Measurements from ENCODE around the gene CLK2. TPM values are rescaled to one million over a fixed set of nuclear protein-coding genes. Genes with fewer than 3 reads are reported as not detected.
A peak's percentile ranks its signal among the peaks of the same experiment; 100 is the strongest.

The CLK2 gene
- total RNA-seq = 10 to 100 TPM; 69.8 to 82.3 TPM
- polyA plus RNA-seq (2013, experiment 1 of 2) = 84.9 TPM
- polyA plus RNA-seq (2013, experiment 2 of 2) = 71.3 TPM
- long read RNA-seq, experiment 1, partial matches to known transcripts = 7 of 24 reads
- long read RNA-seq, experiment 1, other reads (novel, unspliced or antisense) = 10 of 24 reads
- long read RNA-seq, experiment 2, transcript CLK2-201 (13 exons, 2,120 nt) = minor isoform, 6 of 126 reads
- long read RNA-seq, experiment 2, transcript CLK2-205 (12 exons, 1,885 nt) = minor isoform, 5 of 126 reads
- long read RNA-seq, experiment 2, transcript CLK2-203 (13 exons, 2,166 nt) = major isoform, 43 of 126 reads
- long read RNA-seq, experiment 2, transcript CLK2-202 (13 exons, 1,934 nt) = minor isoform, 23 of 126 reads
- long read RNA-seq, experiment 2, partial matches to known transcripts = 9 of 126 reads
- long read RNA-seq, experiment 2, other reads (novel, unspliced or antisense) = 40 of 126 reads
- long read RNA-seq, experiment 3, partial matches to known transcripts = 6 of 12 reads
- long read RNA-seq, experiment 3, other reads (novel, unspliced or antisense) = 5 of 12 reads
- long read RNA-seq, experiment 4, partial matches to known transcripts = 37 of 48 reads
- long read RNA-seq, experiment 4, other reads (novel, unspliced or antisense) = 7 of 48 reads

GRCh38 chr1:155273343-155274245, at the start of gene CLK2:
CLK2 (minus strand) TSS chr1:155273504; CDS start chr1:155270977, 2,527 bp downstream.
- peak within 1 kb of the TSS; percentile 87 for H3K4me3 Mint-ChIP-seq
- H3K36me3 Mint-ChIP-seq (ENCODE audit: low read depth) = peaks cover 36% of the 10 kb centered on the region
- H3K27me3 Mint-ChIP-seq (ENCODE audit: insufficient read depth) = peaks cover 4% of the 10 kb centered on the region
- no peak for TF ChIP-seq CTCF (conservative IDR thresholded peaks at IDR 0.05)
- WGBS, 2 experiments (ENCODE audit: insufficient coverage in 1 of 2, insufficient read length in 1 of 2) = 20 to 92% methylated on average over 7 to 61 of the region's 61 CpGs
- H3K27me3 ChIP-seq (ENCODE audit: control insufficient read depth, insufficient read depth, low read length, poor library complexity, severe bottlenecking) = no peaks in the 10 kb centered on the region
- peaks cover 16% of the 10 kb centered on the region for H3K4me1 Mint-ChIP-seq
- peaks cover 3% of the 10 kb centered on the region for H3K4me1 ChIP-seq (ENCODE audit: control insufficient read depth, insufficient read depth, low read length)
- H3K9me3 ChIP-seq (ENCODE audit: control insufficient read depth, low read length) = no peaks in the 10 kb centered on the region
- peak within 1 kb of the TSS; percentile 41 for H3K9ac ChIP-seq (ENCODE audit: extremely low read depth, low read length, poor library complexity, severe bottlenecking)
- peak; percentile 99 for DNase-seq
- H3K4me3 ChIP-seq (ENCODE audit: low read length) = peak within 1 kb of the TSS; percentile 91
- H3K9me3 Mint-ChIP-seq = no peaks in the 10 kb centered on the region
- H3K27ac Mint-ChIP-seq = peak within 1 kb of the TSS; percentile 85
- H3K27ac ChIP-seq (ENCODE audit: low read depth, low read length) = peak within 1 kb of the TSS; percentile 80
- H3K36me3 ChIP-seq (ENCODE audit: control insufficient read depth, insufficient read depth, low read length) = peaks cover 30% of the 10 kb centered on the region

- H3K27me3 ChIP-seq (ENCODE audit: control insufficient read depth, insufficient read depth, low read length, poor library complexity, severe bottlenecking) = no peaks in the 10 kb centered on the region
- H3K27ac ChIP-seq (ENCODE audit: low read depth, low read length) = no peak overlapping the region
- no peak for TF ChIP-seq CTCF (conservative IDR thresholded peaks at IDR 0.05)
- no peaks in the 10 kb centered on the region for H3K9me3 Mint-ChIP-seq
- H3K4me3 Mint-ChIP-seq = peak overlapping the region; percentile 90
- H3K9ac ChIP-seq (ENCODE audit: extremely low read depth, low read length, poor library complexity, severe bottlenecking) = no peak overlapping the region
- 5 to 6% methylated on average over 14 to 28 of the region's 28 CpGs for WGBS, 2 experiments (ENCODE audit: insufficient coverage in 1 of 2, insufficient read length in 1 of 2)
- H3K27me3 Mint-ChIP-seq (ENCODE audit: insufficient read depth) = peaks cover 14% of the 10 kb centered on the region
- H3K9me3 ChIP-seq (ENCODE audit: control insufficient read depth, low read length) = no peaks in the 10 kb centered on the region
- H3K4me3 ChIP-seq (ENCODE audit: low read length) = peak overlapping the region; percentile 97
- peaks cover 31% of the 10 kb centered on the region for H3K4me1 Mint-ChIP-seq
- H3K27ac Mint-ChIP-seq = peak overlapping the region; percentile 74
- DNase-seq = no peak
- peaks cover 45% of the 10 kb centered on the region for H3K36me3 ChIP-seq (ENCODE audit: control insufficient read depth, insufficient read depth, low read length)
- peaks cover 17% of the 10 kb centered on the region for H3K4me1 ChIP-seq (ENCODE audit: control insufficient read depth, insufficient read depth, low read length)
- peaks cover 30% of the 10 kb centered on the region for H3K36me3 Mint-ChIP-seq (ENCODE audit: low read depth)
These were observed 49.3 kb upstream of the CLK2 start for GRCh38 chr1:155322571-155322952.
